Pancreas (tissue), 10 donors: ENCODE measurements around the gene RET. TPM values are rescaled to one million over a fixed set of nuclear protein-coding genes. Genes with fewer than 3 reads are reported as not detected.

Experiments used
- ATAC-seq, 4 donors: fragments of 200-7000 bp; cut with Tn5 transposase; one replicate each; pipeline versions ENCODE4 v1.8.0 to v1.9.1; 2020; ENCODE audit warnings: mild to moderate bottlenecking in 4 of 4, moderate library complexity in 4 of 4
- DNase-seq, 6 donors: peaks; one replicate each; pipeline ENCODE4 v3.0.0-alpha.2; 2020
- FAIRE-seq: peaks from 2 replicates; lab custom pipeline; 2012; peaks lifted over from hg19 to GRCh38; lab: Jason Lieb, UNC
- H3K27ac ChIP-seq, 4 donors: fragments of 200-600 bp; sonication (generic); 1 replicate in 3 of 4; 2 replicates in 1 of 4; pipeline versions ENCODE4 v1.5.0 to v1.8.0; 2020
- H3K27me3 ChIP-seq, 4 donors: fragments of 200-600 bp; one replicate each; pipeline ENCODE4 v1.8.0; 2021
- H3K36me3 ChIP-seq, 3 donors: fragments of 200-600 bp; sonication (generic) in 1 of 3; one replicate each; pipeline versions ENCODE4 v1.5.0 to v1.8.0; 2020 to 2021
- H3K4me1 ChIP-seq, 3 donors: fragments of 200-600 bp; one replicate each; pipeline ENCODE4 v1.8.0; 2021
- H3K4me3 ChIP-seq, 4 donors: fragments of 200-600 bp; sonication (generic) in 2 of 4; one replicate each; pipeline versions ENCODE4 v1.5.0 to v1.8.0; 2020 to 2021
- H3K9me3 ChIP-seq, 4 donors: fragments of 200-600 bp; one replicate each; pipeline ENCODE4 v1.8.0; 2021
- WGBS, 2 donors: extraction: QIAGEN DNeasy Blood & Tissue Kit; methylation state at CpG; one replicate each; pipeline ENCODE4 v1.1.7; 2013; 5-methylcytosine and 5-hydroxymethylcytosine counted together
- intact Hi-C, 3 donors: fragments of 100-400 bp; cut with DNase I; formaldehyde crosslinking; loops; one replicate each; pipeline versions ENCODE4 v1.11.1 to v1.14.2; 2022
- polyA plus RNA-seq, 2 donors: library from polyadenylated mRNA; stranded (reverse); fragments of 200-250 nt; gene quantifications; one replicate each; pipeline ENCODE4 v1.2.3, GENCODE V29; 2013
- total RNA-seq, 6 donors: library from RNA; stranded (reverse); fragmentation: NEBNext Ultra II Directional in 4 of 6; extraction: Animal tissue kit (Norgen Biotek cat#: 25700) in 4 of 6; gene quantifications; one replicate each; pipeline versions ENCODE4 v1.2.1 to v1.2.4, GENCODE V29; 2021 to 2023
- TF ChIP-seq, protein P1 (sequence below), 4 donors: fragments of 200-600 bp; sonication (generic) in 3 of 4; IDR thresholded peaks; one replicate each; pipeline versions ENCODE4 v1.5.0 to v1.8.0; 2021; ENCODE audit warnings: antibody characterized with exemption in 4 of 4
- donor health status: healthy with polysubstance abuse.
- donor health status: DM: no; HTN: no; CAD: no; lungs with moderate emphysema.
- donor health status: DM: no; HTN: no; CAD: no.
- donor health status: control.
- donor health status: control.
- donor health status: Bipolar disorder and iron deficiency.
- donor health status: DM: yes; HTN: yes; CAD: no.
- donor health status: DM: no; HTN: no; CAD: no.
- donor health status: DM: no; HTN: no; CAD: no.
- donor health status: DM: yes; HTN: yes; CAD: no.

RET gene
- total and polyA plus RNA-seq, 8 donors, result 0.32 to 4.4 (median 0.83) TPM

DNA sequence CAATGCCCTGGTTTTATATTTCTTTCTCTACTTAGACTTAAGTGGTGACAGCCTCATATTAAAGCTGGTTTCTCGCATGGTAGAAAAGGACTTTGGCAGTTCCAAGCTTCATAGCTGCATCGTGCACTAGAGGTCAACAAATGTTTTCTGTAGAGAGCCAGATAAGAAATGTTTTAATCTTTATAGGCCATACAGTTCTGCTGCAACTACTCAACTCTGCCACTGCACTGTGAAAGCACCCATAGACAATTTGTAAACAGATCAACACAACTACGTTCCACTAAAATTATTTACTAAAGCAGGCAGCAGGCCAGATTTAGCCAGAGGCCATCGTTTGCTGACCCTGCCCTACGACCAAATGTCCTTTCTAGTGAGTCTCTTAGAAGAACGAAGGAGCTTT, 98.1 kb downstream of the RET start:
- ATAC-seq (no peak), DNase-seq (no peak), FAIRE-seq (no peak)
- Histone ChIP-seq H3K27me3 (no peaks in the 10 kb centered on the region), H3K27ac (no peak overlapping the region), H3K36me3 (peaks cover 0 to 12% (median 0%) of the 10 kb centered on the region in 3 donors), H3K4me1 (no peaks in the 10 kb centered on the region), H3K4me3 (no peak overlapping the region), H3K9me3 (no peaks in the 10 kb centered on the region)
- intact Hi-C loops, result no loop called here
- WGBS, 2 donors, result 59% methylated on average over 6 of the region's 6 CpGs
- TF ChIP-seq, protein P1, sequence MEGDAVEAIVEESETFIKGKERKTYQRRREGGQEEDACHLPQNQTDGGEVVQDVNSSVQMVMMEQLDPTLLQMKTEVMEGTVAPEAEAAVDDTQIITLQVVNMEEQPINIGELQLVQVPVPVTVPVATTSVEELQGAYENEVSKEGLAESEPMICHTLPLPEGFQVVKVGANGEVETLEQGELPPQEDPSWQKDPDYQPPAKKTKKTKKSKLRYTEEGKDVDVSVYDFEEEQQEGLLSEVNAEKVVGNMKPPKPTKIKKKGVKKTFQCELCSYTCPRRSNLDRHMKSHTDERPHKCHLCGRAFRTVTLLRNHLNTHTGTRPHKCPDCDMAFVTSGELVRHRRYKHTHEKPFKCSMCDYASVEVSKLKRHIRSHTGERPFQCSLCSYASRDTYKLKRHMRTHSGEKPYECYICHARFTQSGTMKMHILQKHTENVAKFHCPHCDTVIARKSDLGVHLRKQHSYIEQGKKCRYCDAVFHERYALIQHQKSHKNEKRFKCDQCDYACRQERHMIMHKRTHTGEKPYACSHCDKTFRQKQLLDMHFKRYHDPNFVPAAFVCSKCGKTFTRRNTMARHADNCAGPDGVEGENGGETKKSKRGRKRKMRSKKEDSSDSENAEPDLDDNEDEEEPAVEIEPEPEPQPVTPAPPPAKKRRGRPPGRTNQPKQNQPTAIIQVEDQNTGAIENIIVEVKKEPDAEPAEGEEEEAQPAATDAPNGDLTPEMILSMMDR (IDR thresholded peaks at IDR 0.05), result no peak

DNA sequence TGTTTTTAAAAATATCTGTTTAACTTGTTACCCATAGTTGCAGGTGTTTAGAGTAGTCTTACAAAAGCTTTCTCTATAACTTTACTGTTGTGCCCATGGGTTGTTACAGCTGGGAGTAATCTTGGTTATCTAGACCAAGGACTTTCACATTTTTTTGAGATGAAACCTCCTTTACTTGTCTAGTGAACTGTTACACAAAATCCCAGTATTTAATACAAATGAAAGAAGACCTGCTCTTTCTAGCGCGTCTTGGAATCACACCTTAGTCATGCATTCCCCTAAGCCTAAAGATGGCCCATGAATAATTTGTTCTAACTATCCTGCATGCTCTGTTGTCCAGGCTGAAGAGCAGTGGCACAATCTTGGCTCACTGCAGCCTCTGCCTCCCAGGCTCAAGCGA, 99.4 kb downstream of the RET start:
- H3K4me3 ChIP-seq, result no peak overlapping the region
- peaks cover 0 to 12% (median 0%) of the 10 kb centered on the region in 3 donors for H3K36me3 ChIP-seq
- no peak for ATAC-seq
- FAIRE-seq, result no peak
- no peak for DNase-seq
- TF ChIP-seq, protein P1 (IDR thresholded peaks at IDR 0.05), result no peak
- no peaks in the 10 kb centered on the region for H3K27me3 ChIP-seq
- no peak overlapping the region for H3K27ac ChIP-seq
- H3K9me3 ChIP-seq, result no peaks in the 10 kb centered on the region
- 98 to 99% methylated on average over 3 of the region's 3 CpGs for WGBS, 2 donors
- H3K4me1 ChIP-seq, result no peaks in the 10 kb centered on the region
- intact Hi-C loops, result no loop called here

DNA sequence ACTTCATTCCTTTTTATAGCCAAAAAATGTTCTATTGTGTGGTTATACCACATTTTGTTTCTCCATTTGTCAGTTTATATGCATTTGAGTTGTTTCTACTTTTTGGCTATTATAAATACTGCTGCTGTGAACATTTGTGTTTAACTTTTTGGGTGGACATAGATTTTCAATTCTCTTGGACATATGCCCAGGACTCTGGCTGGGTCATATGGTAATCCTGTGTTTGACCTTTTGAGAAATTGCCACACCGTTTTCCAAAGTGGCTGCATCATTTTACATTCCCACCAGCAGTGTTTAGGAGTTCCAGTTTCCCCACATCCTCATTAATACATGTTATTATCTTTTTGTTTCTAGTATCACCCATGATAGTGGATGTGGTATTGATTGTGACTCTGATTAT, 100.7 kb downstream of the RET start:
- intact Hi-C loops, result no loop called here
- TF ChIP-seq, protein P1 (IDR thresholded peaks at IDR 0.05), result no peak
- DNase-seq (no peak), ATAC-seq (no peak), FAIRE-seq (no peak)
- no peak overlapping the region for H3K27ac ChIP-seq
- 73 to 86% methylated on average over 1 of the region's 1 CpG for WGBS, 2 donors
- peaks cover 0 to 12% (median 0%) of the 10 kb centered on the region in 3 donors for H3K36me3 ChIP-seq
- no peaks in the 10 kb centered on the region for H3K27me3 ChIP-seq
- H3K4me3 ChIP-seq, result no peak overlapping the region
- H3K4me1 ChIP-seq, result no peaks in the 10 kb centered on the region
- no peaks in the 10 kb centered on the region for H3K9me3 ChIP-seq

Other genes starting within 250 kb of the RET start
- 1 to 10 TPM; 3.1 to 8.6 (median 5.1) TPM for gene CSGALNACT2, start 61.4 kb downstream of the RET start, total RNA-seq
- gene CSGALNACT2, start 61.4 kb downstream of the RET start, polyA plus RNA-seq, result 1 to 10 TPM; 2.3 to 5.2 TPM
- gene RASGEF1A, start 190.0 kb downstream of the RET start, total RNA-seq, result 1 to 10 TPM; 1.4 to 5.1 (median 3.1) TPM
- 1 to 10 TPM; 1.4 to 5.2 TPM for gene RASGEF1A, start 190.0 kb downstream of the RET start, polyA plus RNA-seq